K562 (cell line): ENCODE results near the gene ADAMTS10. TPM values are rescaled to one million over a fixed set of nuclear protein-coding genes. Genes with fewer than 3 reads are reported as not detected.

Experiments used
- ATAC-seq: fragments of 200-7000 bp; cut with Tn5 transposase; 3 replicates; pipeline ENCODE4 v1.9.1; 2020; ENCODE audit warnings: moderate library complexity
- BruUV-seq: library from RNA; stranded (reverse); fragments of 400-500 nt; replicated peaks from 2 replicates; lab custom pipeline; 2021; lab: Mats Ljungman, UMichigan
- CTCF ChIA-PET: fragments of 300-600 bp; formaldehyde crosslinking; extraction: SDS; loops from one replicate; lab custom pipeline; 2021; ENCODE audit warnings: low intra/inter-chr PET ratio; lab: Yijun Ruan, JAX
- POLR2A ChIA-PET: fragments of 300-600, 350-650 bp; sonication (Branson Sonifier 250); formaldehyde crosslinking; extraction: SDS; loops from one replicate; lab custom pipeline; 2021; ENCODE audit warnings: antibody characterized with exemption, inconsistent platforms; lab: Yijun Ruan, JAX
- DNase-seq, 4 experiments: peaks; one replicate each; pipeline versions ENCODE4 v3.0.0 to v3.0.0-alpha.2; 2011 to 2018; ENCODE audit warnings: low spot score in 3 of 4, mixed read lengths in 3 of 4; ENCODE audit errors: extremely low read depth in 1 of 4
- FAIRE-seq: peaks from 2 replicates; lab custom pipeline; 2011; peaks lifted over from hg19 to GRCh38; lab: Jason Lieb, UNC
- H2AFZ ChIP-seq: 2 replicates; pipeline ENCODE4 v1.6.0; 2011; ENCODE audit warnings: low read depth, low read length, control low read depth, inconsistent platforms
- H3K27ac ChIP-seq: fragments of 200-600 bp; 3 replicates; pipeline ENCODE4 v1.8.0; 2011; ENCODE audit warnings: low read depth, mild to moderate bottlenecking, control low read depth, inconsistent platforms, low read length, moderate library complexity, mixed read lengths; ENCODE audit errors: extremely low read depth
- H3K27me3 ChIP-seq, 2 experiments: fragments of 300-600 bp in 1 of 2; 2 replicates in 1 of 2; 3 replicates in 1 of 2; pipeline versions ENCODE4 v1.6.0 to v1.8.0; 2011; ENCODE audit warnings: inconsistent platforms in 2 of 2, low read length in 2 of 2, mild to moderate bottlenecking in 1 of 2, mixed read lengths in 1 of 2, moderate library complexity in 1 of 2; ENCODE audit not compliant: control insufficient read depth in 2 of 2, insufficient read depth in 2 of 2
- H3K36me3 ChIP-seq: fragments of 300-600 bp; 3 replicates; pipeline ENCODE4 v1.8.0; 2011; ENCODE audit warnings: mild to moderate bottlenecking, low read length, inconsistent platforms; ENCODE audit not compliant: control insufficient read depth, insufficient read depth
- H3K4me1 ChIP-seq, 2 experiments: fragments of 200-600 bp in 1 of 2; replicated peaks in 1 of 2; 2 replicates in 1 of 2; 3 replicates in 1 of 2; pipeline versions ENCODE4 v1.5.1 to v1.8.0; 2011; ENCODE audit warnings: inconsistent platforms in 2 of 2, low read length in 2 of 2, mild to moderate bottlenecking in 1 of 2, mixed read lengths in 1 of 2, moderate library complexity in 1 of 2; ENCODE audit not compliant: control insufficient read depth in 2 of 2, insufficient read depth in 2 of 2
- H3K4me2 ChIP-seq: 2 replicates; pipeline ENCODE4 v1.6.1; 2011; ENCODE audit warnings: low read length, control low read depth, inconsistent platforms, mixed read lengths; ENCODE audit not compliant: insufficient read depth
- H3K4me3 ChIP-seq: fragments of 200-600 bp; sonication (generic), shearing (Covaris generic); 2 replicates; pipeline ENCODE4 v1.5.1; 2016; ENCODE audit warnings: control low read depth, inconsistent platforms
- H3K79me2 ChIP-seq: fragments of 200-600 bp; 3 replicates; pipeline ENCODE4 v1.8.0; 2011; ENCODE audit warnings: low read length, inconsistent platforms; ENCODE audit not compliant: control insufficient read depth, insufficient read depth
- H3K9ac ChIP-seq, 2 experiments: 2 replicates each; pipeline versions ENCODE4 v1.6.0 to v1.6.1; 2011; ENCODE audit warnings: low read depth in 2 of 2, low read length in 2 of 2, control low read depth in 1 of 2, inconsistent platforms in 1 of 2, mild to moderate bottlenecking in 1 of 2, mixed read lengths in 1 of 2; ENCODE audit not compliant: insufficient read depth in 1 of 2
- H3K9me1 ChIP-seq: one replicate; pipeline ENCODE4 v1.6.0; 2011; ENCODE audit warnings: inconsistent platforms, mild to moderate bottlenecking, low read length, moderate library complexity; ENCODE audit not compliant: control insufficient read depth, insufficient read depth
- H3K9me3 ChIP-seq: replicated peaks from 2 replicates; pipeline ENCODE4 v1.5.1; 2011; ENCODE audit warnings: low read depth, low read length, inconsistent platforms; ENCODE audit not compliant: control insufficient read depth, insufficient read depth
- H4K20me1 ChIP-seq: replicated peaks from 2 replicates; pipeline ENCODE4 v1.6.1; 2011; ENCODE audit warnings: low read length, inconsistent platforms, mixed read lengths; ENCODE audit not compliant: control insufficient read depth, insufficient read depth
- ATF1 ChIP-seq, 2 experiments: fragments of 450-650 bp in 1 of 2; IDR thresholded peaks; 2 replicates each; pipeline ENCODE4 v1.6.1; 2016; ENCODE audit warnings: missing compliant biosample characterization in 1 of 2, missing genetic modification characterization in 1 of 2
- ATF7 ChIP-seq: fragments of 450-650 bp; IDR thresholded peaks from 2 replicates; pipeline ENCODE4 v1.7.1; 2014; ENCODE audit warnings: mild to moderate bottlenecking, moderate library complexity
- CREM ChIP-seq: IDR thresholded peaks from 2 replicates; pipeline ENCODE4 v1.6.1; 2014; ENCODE audit warnings: antibody characterized with exemption, low read depth
- EHMT2 ChIP-seq: fragments of 450-650 bp; IDR thresholded peaks from 2 replicates; pipeline ENCODE4 v1.6.1; 2018; ENCODE audit warnings: antibody characterized with exemption
- EZH2 ChIP-seq: IDR thresholded peaks from 2 replicates; pipeline ENCODE4 v1.6.1; 2012; ENCODE audit warnings: low read depth, mild to moderate bottlenecking, inconsistent platforms, low read length, borderline replicate concordance
- NCOR1 ChIP-seq: fragments of 450-650 bp; IDR thresholded peaks from 2 replicates; pipeline ENCODE4 v1.6.1; 2016; ENCODE audit warnings: mild to moderate bottlenecking, moderate library complexity
- NR3C1 ChIP-seq: sonication (generic); formaldehyde crosslinking; IDR thresholded peaks from 2 replicates; pipeline ENCODE4 v1.8.1; 2022; ENCODE audit warnings: missing genetic modification reagents
- RFX5 ChIP-seq: IDR thresholded peaks from 2 replicates; pipeline ENCODE4 v1.6.1; 2011; ENCODE audit warnings: low read depth, mild to moderate bottlenecking, improper control_type of control experiment, low read length
- ZNF764 ChIP-seq: fragments of 250-450 bp; sonication (Bioruptor Pico); IDR thresholded peaks from 2 replicates; pipeline ENCODE4 v1.4.0; 2020; ENCODE audit warnings: low read depth, mild to moderate bottlenecking, moderate library complexity
- WGBS: fragments of 100-300 bp; shearing (Covaris generic); methylation state at CpG from one replicate; pipeline ENCODE4 v1.1.6; 2016; ENCODE audit warnings: low coverage, mixed read lengths; ENCODE audit not compliant: insufficient coverage; ENCODE audit errors: missing lambda C conversion rate; 5-methylcytosine and 5-hydroxymethylcytosine counted together
- in situ Hi-C: fragments of 300-500 bp; cut with MboI; formaldehyde crosslinking; loops from 4 replicates; pipeline ENCODE4 v1.15.0; 2018; ENCODE audit warnings: inconsistent platforms, mixed read lengths
- intact Hi-C: fragments of 100-400 bp; cut with micrococcal nuclease; formaldehyde crosslinking; loops from 2 replicates; pipeline ENCODE4 v1.14.2; 2022
- polyA plus RNA-seq, 8 experiments: library from polyadenylated mRNA; depleted of rRNA in 4 of 8; stranded (reverse) in 5 of 8; unstranded in 3 of 8; fragments of >200 nt; fragmentation: Nextera tagmentation in 2 of 8; fragmentation: Illumina TruSeq in 1 of 8; extraction: Ambion mirVana in 2 of 8; extraction: Trizol in 1 of 8; gene quantifications; 2 replicates each; pipeline versions ENCODE4 v1.2.1 to v1.2.3, GENCODE V29; 2011 to 2014; ENCODE audit warnings: inconsistent platforms in 1 of 8, missing spikeins in 1 of 8
- total RNA-seq, 7 experiments: library from RNA; depleted of rRNA in 6 of 7; stranded (reverse); fragments of >200 nt in 6 of 7; fragmentation: Illumina TruSeq in 2 of 7; extraction: Trizol in 2 of 7; gene quantifications; 2 replicates each; pipeline versions ENCODE4 v1.2.1 to v1.2.3, GENCODE V29; 2011 to 2021; ENCODE audit warnings: low replicate concordance in 1 of 7
- TF ChIP-seq, protein P1 (sequence below): sonication (generic); formaldehyde crosslinking; IDR thresholded peaks from 2 replicates; pipeline ENCODE4 v1.8.0; 2022; ENCODE audit warnings: missing genetic modification reagents, mild to moderate bottlenecking, moderate library complexity, borderline replicate concordance
- TF ChIP-seq, protein P2 (sequence below), 2 experiments: fragments of 450-650 bp in 1 of 2; sonication (generic) in 1 of 2; formaldehyde crosslinking in 1 of 2; IDR thresholded peaks in 1 of 2; conservative IDR thresholded peaks in 1 of 2; 2 replicates each; pipeline versions ENCODE4 v1.6.1 to v1.8.1; 2016 to 2023; ENCODE audit warnings: mild to moderate bottlenecking in 2 of 2, moderate library complexity in 2 of 2, inconsistent platforms in 1 of 2, missing genetic modification reagents in 1 of 2

Gene ADAMTS10
- total and polyA plus RNA-seq, 9 of the 15 experiments (the other 6 are each of a cell fraction or from before 2014, with no cell fraction given): 0.33 to 1.8 (median 0.57) TPM; not detected in 4

DNA sequence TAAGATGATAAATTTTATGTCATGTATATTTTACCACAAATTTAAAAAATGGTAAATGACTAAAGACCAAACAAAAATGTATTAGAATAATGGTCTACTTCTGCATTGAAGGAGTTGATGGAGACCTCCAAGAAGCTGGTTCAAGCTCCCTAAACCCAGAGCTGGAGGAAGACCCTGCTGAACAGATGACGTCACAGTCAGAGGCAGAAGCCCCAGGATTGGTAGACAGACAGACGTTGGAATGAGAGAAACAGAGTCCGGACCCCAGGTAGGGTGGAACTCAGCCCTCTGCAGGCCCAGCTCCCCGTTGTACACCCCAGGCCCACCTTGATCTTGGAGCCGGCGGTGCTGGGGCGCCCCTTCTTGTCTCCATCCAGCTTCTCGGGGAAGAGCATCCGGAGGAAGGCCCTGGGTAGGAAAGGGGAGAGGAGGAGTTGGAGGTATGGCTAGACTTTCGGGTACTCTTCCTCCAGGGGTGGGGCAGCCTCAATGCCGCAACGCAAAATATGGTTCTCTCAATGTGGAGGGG lies 70.8 kb downstream of the ADAMTS10 start:
- DNase-seq (no peak), FAIRE-seq (no peak)
- intact Hi-C loops: no loop called here
- H2AFZ ChIP-seq: no peak overlapping the region
- no peaks in the 10 kb centered on the region for H4K20me1 ChIP-seq
- no peaks in the 10 kb centered on the region for H3K36me3 ChIP-seq
- peaks cover 8 to 22% of the 10 kb centered on the region in 2 experiments; a peak in 3 of 5 replicates for H3K27me3 ChIP-seq
- no peak overlapping the region for H3K4me3 ChIP-seq
- no peak overlapping the region for H3K9ac ChIP-seq
- H3K79me2 ChIP-seq: no peaks in the 10 kb centered on the region
- no peaks in the 10 kb centered on the region for H3K9me3 ChIP-seq
- H3K27ac ChIP-seq: no peak overlapping the region
- CTCF ChIA-PET: no interaction called here
- in situ Hi-C loops: no loop called here
- WGBS: 15% methylated on average over 12 of the region's 12 CpGs
- H3K4me1 ChIP-seq: peaks cover 0 to 9% of the 10 kb centered on the region in 2 experiments; a peak in 2 of 5 replicates
- no peaks in the 10 kb centered on the region for H3K9me1 ChIP-seq
- peak; percentile 27; the same call in 1 of the 2 replicates for TF ChIP-seq ATF7
- TF ChIP-seq NR3C1: no peak
- TF ChIP-seq ZNF764 (CRISPR knock-in tag): no peak
- TF ChIP-seq, protein P1, sequence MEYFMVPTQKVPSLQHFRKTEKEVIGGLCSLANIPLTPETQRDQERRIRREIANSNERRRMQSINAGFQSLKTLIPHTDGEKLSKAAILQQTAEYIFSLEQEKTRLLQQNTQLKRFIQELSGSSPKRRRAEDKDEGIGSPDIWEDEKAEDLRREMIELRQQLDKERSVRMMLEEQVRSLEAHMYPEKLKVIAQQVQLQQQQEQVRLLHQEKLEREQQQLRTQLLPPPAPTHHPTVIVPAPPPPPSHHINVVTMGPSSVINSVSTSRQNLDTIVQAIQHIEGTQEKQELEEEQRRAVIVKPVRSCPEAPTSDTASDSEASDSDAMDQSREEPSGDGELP: no peak
- no peak for TF ChIP-seq EZH2
- TF ChIP-seq, protein P2, sequence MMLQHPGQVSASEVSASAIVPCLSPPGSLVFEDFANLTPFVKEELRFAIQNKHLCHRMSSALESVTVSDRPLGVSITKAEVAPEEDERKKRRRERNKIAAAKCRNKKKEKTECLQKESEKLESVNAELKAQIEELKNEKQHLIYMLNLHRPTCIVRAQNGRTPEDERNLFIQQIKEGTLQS (IDR thresholded peaks at IDR 0.05): peak; percentile 42
- TF ChIP-seq, protein P2 (CRISPR knock-in tag; conservative IDR thresholded peaks at IDR 0.05): no peak
- no peak for TF ChIP-seq NCOR1
- 0 out of 2 replicates have a peak, but pooled peaks have one; percentile 11 for TF ChIP-seq CREM
- TF ChIP-seq EHMT2: no peak
- TF ChIP-seq ATF1 (CRISPR knock-in tag; IDR thresholded peaks at IDR 0.05): no peak
- TF ChIP-seq ATF1 (tag; IDR thresholded peaks at IDR 0.05): 0 out of 2 replicates have a peak, but pooled peaks have one; percentile 14
- TF ChIP-seq RFX5: no peak
- TF ChIP-seq, all 486 proteins: peak for 4
- H3K4me2 ChIP-seq: no peak overlapping the region
- POLR2A ChIA-PET: interaction anchor here (0.6 to 1.2 kb wide), 4 partner anchors 9 to 37 kb away, joined by 3 to 4 read pairs (median 4); no protein-coding TSS in a partner anchor
- no peak for ATAC-seq
- BruUV-seq: no TSS peak
